HG03442 (cell line): ENCODE measurements around the gene PYDC1.
"Not testable (repeated sequence)": the region's sequence is repeated elsewhere in the genome, so short reads cannot be mapped to it uniquely, and the experiment has no call there.

Source experiments
- ATAC-seq: cut with Tn5 transposase; IDR thresholded peaks from one replicate; pipeline ENCODE4 v1.9.1; 2021; ENCODE audit warnings: mild to moderate bottlenecking, moderate library complexity; ENCODE audit not compliant: unreplicated experiment

PYDC1 gene

DNA sequence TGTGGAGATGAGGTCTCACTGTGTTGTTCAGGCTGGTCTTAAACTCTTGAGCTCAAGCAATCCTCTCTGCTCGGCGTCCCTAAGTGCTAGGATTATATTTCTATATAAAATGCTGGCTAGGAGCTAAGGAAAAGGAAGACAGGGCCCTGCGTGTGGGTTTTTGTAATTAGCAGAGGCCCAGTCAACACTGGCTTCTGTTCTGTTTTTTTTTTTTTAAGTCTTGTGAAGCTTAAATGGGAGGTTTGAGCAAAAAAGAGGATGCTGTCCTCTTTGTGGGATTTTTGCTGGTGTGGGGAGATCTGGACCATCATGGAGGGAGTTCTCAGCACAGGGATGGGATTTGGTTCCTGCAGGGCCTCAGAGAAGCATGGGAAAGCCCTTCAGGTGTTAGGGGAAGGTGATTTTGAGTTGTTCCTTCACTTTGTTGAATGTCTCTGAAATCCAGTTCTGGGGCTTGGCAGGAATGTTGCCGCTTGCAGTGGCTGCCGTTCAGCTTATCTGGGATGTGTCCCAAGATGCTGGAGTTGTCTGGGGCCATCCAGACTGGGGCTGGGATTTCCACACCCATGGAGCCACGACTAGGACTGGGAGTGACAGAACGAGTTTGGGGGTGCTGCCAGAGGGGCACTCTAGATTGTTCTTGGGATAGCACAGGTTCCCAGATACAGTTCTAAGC lies 18.6 kb downstream of the PYDC1 start:
- no peak for ATAC-seq

- no peak for ATAC-seq
Measured at GRCh38 chr16:31196324-31197088, 20.4 kb downstream of the PYDC1 start.

DNA sequence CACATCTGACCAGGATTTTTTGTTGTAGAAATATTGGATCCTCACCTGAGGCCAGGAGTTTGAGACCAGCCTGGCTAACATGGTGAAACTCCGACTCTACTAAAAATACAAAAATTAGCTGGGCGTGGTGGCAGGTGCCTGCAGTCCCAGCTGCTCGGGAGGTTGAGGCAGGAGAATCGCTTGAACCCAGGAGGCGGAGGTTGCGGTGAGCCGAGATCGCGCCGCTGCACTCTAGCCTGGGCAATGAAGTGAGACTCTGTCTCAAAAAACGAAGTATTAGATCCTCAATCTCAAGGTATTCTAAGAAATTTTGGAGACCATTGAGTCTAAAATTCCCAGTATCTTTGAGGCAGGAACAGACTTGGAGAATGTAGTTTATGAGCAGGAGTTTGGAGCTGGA lies 21.1 kb downstream of the PYDC1 start:
- ATAC-seq, result not testable (repeated sequence)

- no peak for ATAC-seq
Measured at GRCh38 chr16:31194898-31195297, 22.0 kb downstream of the PYDC1 start.

DNA sequence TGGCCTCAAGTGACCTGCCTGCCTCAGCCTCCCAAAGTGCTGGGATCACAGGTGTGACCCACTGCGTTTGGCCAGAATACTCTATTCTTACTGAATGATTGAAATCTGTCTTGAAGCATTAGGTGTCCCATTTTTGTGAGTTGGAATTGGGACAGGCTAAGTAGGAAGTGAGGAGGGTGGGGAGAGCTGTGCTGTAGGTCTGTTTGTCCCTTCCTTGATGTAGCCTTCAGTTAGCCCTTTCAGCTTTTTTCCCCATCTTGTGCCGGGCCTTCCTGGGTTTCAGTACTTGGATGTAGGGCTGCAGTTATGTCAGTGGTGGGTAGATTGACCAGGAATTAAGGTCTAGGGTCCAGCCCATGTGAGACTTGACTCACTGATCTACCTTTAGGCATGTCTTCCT lies 23.1 kb downstream of the PYDC1 start:
- ATAC-seq, result no peak

GRCh38 chr16:31192856-31193642 lies 23.9 kb downstream of the PYDC1 start:
- no peak for ATAC-seq

- ATAC-seq, result no peak
Measured at GRCh38 chr16:31191697-31192428, 25.1 kb downstream of the PYDC1 start.

GRCh38 chr16:31190818-31191444 lies 26.0 kb downstream of the PYDC1 start:
- no peak for ATAC-seq

GRCh38 chr16:31190061-31190460 lies 26.9 kb downstream of the PYDC1 start:
- no peak for ATAC-seq

DNA sequence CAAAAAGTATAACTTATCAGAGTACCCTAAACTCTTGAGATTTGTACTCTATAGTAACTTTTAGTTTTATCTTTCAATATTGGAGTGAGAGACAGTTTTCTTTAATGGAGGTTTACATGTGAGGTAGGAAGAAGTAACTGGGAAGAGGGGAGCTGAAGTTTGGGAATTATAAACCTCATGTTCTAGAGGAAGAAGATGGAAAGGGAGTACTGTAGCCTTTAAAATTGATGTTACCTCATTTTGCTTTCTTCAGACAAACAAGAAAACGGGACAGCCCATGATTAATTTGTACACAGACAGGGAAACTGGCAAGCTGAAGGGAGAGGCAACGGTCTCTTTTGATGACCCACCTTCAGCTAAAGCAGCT lies 27.5 kb downstream of the PYDC1 start:
- no peak for ATAC-seq

- no peak for ATAC-seq
Measured at GRCh38 chr16:31188450-31189411, 28.2 kb downstream of the PYDC1 start.

DNA sequence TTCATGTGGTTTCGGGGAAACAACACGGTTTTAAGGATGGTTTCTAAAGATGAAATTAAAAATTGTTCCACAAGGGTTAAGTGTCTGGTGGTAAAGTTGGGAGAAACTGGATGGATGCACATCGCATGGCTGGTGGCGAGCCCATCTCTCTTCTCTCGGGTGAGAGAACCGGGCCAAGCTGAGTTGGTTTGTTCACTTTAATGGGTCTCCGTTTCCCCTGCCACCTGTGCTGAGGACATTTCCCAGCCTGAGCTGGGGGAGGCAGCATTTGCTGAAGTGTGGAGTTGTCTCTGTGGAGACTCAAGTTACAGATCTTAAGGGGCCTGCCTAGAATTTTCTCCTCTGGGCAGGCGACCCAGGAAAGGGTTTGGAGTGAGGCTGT lies 29.1 kb downstream of the PYDC1 start:
- ATAC-seq, result no peak

- ATAC-seq, result no peak
Measured at GRCh38 chr16:31186930-31187807, 29.8 kb downstream of the PYDC1 start.

DNA sequence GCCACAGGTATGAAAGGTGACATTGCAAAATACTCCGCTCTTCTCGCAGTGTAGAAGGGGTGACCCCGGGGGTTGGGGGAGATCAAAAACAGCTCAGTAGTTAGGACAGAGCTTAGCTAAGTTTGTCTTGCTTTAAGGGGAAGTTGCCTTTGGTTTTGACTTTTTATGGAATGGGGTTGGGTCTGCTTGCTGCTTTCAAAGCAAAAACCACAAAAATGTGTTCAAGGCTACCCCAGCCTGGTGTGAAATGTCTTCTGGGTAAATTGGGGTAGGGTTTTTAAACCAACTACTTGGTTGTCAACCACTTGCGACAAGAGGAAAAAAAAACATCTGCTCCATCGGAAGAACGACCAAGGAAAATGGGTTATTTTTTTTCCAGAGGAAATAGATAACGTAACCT lies 30.8 kb downstream of the PYDC1 start:
- no peak for ATAC-seq

- ATAC-seq, result no peak
Measured at GRCh38 chr16:31185339-31185738, 31.6 kb downstream of the PYDC1 start.

- ATAC-seq, result no peak
Measured at GRCh38 chr16:31184888-31185287, 32.0 kb downstream of the PYDC1 start.

GRCh38 chr16:31183432-31184428 lies 33.2 kb downstream of the PYDC1 start:
- no peak for ATAC-seq
